GM18507 (cell line): ENCODE data around the gene TNXB.
"Not testable (repeated sequence)": the region's sequence is repeated elsewhere in the genome, so short reads cannot be mapped to it uniquely, and the experiment has no call there.

Source experiments
- DNase-seq: peaks from one replicate; pipeline ENCODE4 v3.0.0; 2011; ENCODE audit warnings: low read depth; ENCODE audit not compliant: insufficient read length; ENCODE audit errors: extremely low spot score
- FAIRE-seq: peaks from 2 replicates; lab custom pipeline; 2011; peaks lifted over from hg19 to GRCh38; lab: Jason Lieb, UNC

Gene TNXB

DNA sequence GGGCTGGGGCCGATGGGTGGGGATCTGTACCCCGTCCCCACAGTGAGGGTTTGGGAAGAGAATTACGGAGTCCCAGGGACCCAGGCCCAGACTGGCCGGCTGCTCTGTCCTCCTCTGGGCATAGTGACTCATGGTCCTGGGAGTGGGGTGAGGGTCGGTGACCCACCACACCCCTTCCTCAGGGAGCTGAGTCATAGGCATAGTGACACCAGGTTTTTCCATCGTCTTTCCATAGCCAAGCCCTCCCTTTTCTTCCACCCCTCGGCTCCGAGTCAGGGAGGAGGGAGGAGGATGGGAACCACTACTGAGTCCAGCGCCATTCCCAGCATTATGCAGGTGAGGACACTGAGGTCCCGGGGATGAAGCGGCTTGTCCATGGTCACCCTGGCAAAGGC lies 62.1 kb downstream of the TNXB start:
- DNase-seq (no peak), FAIRE-seq (no peak)

DNA sequence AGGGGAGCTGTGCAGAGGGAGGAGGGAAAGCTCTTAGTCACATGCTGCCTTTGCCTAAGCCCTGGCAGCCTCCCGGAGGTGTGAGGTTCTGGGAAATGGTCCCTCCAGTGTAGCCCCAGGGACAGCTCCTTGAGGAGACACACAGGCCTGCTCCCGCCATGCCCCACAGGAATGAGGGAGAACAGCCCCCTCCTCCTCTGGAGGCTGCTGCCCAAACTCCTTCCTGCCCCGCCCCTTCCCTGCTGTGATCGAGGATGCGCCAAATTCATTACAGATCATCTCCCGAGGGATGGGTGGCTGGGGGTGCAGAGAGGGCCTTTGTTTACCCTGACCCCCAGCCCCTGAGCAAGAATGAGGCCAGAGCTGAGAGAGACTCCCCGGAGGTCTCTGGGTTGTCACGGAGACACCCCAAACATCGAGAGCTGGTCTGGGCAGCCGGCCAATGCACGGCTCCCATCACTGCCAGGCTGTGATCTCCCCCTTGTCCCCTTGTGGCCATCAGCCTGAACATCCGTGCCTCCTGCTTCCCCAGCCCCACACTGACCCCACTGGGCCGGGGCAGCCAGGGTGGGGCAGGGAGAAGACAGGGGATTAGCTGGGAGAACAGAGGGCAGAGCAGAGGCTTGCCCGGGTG lies 62.6 kb downstream of the TNXB start:
- DNase-seq, result no peak
- no peak for FAIRE-seq

DNA sequence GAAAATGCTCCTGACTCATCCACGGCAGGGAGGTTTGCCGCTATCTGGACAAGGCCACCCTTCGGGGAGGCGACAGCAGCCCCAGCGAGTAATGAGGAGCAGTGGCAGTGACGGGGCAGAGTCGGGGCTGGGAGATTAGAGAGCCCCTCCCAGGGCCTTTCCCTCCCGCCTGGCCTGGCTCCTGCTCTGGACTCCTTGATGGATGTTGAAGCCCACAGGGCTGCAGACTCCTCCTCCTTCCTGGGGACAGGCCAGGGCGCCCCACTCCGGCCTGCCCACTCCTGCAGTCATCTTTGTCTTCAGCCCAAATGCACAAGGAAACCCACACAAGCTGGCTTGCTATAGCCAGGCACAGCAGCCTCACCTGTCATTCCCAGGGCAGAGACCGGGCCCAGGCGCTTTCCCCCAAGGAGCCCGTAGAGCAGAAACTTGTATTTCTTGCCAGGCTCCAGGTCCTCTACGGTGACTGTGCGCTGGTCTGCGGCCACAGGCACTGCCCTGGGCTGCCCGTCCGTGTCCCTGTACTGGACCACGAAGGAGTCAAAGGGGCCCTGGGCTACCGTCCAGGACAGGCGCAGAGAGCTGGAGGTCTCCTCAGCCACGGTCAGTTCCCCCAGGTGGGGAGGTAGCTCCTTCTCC lies 63.2 kb downstream of the TNXB start:
- no peak for DNase-seq
- FAIRE-seq, result no peak

DNA sequence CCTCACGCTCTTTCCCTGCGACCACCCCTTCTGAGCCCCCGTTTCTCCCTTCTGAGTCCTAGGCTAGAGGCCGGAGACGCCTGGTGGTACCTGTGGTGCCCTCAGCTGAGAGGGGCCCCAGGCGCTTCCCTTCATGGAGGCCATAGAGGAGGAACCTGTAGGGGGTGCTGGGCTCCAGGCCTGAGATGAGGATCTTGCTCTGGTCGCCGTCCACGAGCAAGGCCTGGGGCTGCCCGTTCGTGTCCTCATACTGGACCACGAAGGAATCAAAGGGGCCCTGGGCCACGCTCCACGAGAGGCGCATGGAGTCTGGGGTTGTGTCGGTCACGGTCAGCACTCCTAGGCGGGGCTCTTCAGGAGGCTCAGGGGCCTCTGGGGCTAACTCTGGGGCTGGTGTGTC lies 64.2 kb downstream of the TNXB start:
- not testable (repeated sequence) for FAIRE-seq, DNase-seq

DNA sequence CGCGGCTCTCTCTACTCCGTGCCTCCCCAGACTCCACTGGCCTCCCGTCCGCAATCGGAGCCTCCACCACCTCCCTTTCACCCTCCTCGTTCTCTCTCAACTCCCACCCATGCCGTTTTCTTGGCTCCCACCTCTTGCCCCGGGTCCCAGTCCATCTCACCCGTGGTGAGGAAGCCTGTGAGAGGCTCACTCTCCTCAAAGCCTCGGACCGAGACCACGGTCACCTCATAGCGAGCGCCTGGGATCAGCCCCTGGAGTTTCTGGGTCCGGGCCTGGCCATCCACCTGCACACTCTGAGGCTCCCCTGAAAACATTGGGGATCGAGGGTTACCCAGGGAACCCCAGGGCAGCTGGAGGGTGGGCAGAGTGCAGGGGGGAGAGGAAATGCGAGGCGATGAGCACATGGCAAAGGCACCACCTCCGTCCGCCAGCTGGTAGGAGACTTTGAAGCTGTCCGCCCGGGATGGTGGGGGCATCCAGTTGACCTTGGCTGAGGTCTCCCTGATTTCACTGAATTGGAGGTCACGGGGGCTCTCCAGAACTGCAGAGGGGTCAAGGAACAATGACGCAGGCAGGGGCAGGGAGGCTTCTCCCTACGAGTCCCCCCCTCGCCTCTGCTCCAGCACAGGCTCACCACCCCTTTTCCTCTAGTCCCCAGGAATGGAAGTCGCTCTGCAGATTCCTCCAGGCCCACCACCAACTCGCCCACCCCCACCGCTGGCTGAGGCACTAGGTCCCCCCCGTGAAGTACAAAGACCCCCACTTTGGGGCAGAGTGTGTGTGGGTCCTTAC lies 65.4 kb downstream of the TNXB start:
- not testable (repeated sequence) for FAIRE-seq

DNA sequence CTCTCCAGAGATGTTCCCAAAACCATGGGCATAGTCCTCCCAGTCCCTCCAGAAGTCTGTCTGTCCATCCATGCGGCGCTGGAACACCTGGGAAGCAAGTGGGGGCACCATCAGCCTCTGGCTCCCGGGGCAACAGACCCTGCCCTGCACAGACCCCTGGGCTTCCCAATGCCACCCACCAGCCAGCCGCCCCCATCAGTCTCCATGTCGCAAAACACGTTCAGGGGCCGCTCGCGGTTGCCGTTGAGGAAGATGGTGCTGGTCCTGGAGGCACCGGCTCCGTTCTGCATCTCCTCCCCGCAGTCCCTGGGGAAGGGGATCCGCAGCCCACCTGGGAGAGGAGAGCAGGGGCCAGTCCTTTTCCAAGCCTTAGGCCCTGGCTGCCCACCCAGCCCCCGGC lies 66.9 kb downstream of the TNXB start:
- not testable (repeated sequence) for DNase-seq, FAIRE-seq

More for the DNA sequence above, 65.4 kb downstream of the TNXB start:
- not testable (repeated sequence) for DNase-seq

DNA sequence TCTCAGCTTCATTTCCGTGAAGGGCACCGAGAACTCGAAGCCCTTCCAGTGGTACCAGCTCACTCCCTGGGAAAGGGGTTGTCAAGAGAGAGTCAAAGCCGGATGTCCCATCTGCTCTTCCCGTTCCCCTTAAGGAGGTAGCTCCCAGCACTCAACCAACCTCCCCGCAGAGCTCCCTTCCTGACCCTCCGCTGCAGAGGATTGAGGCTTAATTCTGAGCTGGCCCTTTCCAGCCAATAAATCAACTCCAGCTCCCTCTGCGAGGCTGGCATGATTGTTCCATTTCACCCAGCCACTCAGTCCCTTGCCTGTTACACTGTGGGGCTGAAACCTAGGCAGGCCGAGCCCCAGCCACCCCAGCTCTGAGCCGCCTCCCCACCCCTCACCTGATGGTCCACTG lies 67.8 kb downstream of the TNXB start:
- DNase-seq, FAIRE-seq: not testable (repeated sequence)

DNA sequence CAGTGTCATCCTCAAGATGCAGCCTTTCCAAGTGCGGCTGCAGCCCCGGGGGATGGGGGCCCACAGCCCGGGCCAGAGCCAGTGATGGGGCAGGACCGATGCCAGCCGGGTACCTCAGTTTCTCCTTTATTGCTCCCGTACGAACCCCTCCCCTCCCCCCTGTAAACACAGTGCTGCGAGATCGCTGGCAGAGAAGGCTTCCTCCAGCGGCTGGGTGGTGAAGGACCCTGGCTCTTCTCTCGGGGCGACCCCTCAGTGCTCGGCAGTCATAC lies 68.2 kb downstream of the TNXB start:
- DNase-seq, FAIRE-seq: not testable (repeated sequence)

DNA sequence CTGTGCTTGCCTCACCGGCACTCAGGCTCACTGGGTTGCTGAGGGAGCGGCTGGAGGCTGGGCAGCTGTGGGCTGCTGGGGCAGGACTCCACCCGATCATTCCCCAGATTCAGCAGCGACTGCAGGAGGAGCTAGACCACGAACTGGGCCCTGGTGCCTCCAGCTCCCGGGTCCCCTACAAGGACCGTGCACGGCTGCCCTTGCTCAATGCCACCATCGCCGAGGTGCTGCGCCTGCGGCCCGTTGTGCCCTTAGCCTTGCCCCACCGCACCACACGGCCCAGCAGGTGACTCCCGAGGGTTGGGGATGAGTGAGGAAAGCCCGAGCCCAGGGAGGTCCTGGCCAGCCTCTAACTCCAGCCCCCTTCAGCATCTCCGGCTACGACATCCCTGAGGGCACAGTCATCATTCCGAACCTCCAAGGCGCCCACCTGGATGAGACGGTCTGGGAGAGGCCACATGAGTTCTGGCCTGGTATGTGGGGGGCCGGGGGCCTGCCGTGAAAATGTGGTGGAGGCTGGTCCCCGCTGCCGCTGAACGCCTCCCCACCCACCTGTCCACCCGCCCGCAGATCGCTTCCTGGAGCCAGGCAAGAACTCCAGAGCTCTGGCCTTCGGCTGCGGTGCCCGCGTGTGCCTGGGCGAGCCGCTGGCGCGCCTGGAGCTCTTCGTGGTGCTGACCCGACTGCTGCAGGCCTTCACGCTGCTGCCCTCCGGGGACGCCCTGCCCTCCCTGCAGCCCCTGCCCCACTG lies 68.7 kb downstream of the TNXB start:
- DNase-seq, FAIRE-seq: not testable (repeated sequence)

DNA sequence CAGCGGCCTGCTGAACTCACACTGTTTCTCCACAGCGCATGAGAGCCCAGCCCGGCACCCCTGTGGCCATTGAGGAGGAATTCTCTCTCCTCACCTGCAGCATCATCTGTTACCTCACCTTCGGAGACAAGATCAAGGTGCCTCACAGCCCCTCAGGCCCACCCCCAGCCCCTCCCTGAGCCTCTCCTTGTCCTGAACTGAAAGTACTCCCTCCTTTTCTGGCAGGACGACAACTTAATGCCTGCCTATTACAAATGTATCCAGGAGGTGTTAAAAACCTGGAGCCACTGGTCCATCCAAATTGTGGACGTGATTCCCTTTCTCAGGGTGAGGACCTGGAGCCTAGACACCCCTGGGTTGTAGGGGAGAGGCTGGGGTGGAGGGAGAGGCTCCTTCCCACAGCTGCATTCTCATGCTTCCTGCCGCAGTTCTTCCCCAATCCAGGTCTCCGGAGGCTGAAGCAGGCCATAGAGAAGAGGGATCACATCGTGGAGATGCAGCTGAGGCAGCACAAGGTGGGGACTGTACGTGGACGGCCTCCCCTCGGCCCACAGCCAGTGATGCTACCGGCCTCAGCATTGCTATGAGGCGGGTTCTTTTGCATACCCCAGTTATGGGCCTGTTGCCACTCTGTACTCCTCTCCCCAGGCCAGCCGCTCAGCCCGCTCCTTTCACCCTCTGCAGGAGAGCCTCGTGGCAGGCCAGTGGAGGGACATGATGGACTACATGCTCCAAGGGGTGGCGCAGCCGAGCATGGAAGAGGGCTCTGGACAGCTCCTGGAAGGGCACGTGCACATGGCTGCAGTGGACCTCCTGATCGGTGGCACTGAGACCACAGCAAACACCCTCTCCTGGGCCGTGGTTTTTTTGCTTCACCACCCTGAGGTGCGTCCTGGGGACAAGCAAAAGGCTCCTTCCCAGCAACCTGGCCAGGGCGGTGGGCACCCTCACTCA lies 69.5 kb downstream of the TNXB start:
- not testable (repeated sequence) for DNase-seq, FAIRE-seq

DNA sequence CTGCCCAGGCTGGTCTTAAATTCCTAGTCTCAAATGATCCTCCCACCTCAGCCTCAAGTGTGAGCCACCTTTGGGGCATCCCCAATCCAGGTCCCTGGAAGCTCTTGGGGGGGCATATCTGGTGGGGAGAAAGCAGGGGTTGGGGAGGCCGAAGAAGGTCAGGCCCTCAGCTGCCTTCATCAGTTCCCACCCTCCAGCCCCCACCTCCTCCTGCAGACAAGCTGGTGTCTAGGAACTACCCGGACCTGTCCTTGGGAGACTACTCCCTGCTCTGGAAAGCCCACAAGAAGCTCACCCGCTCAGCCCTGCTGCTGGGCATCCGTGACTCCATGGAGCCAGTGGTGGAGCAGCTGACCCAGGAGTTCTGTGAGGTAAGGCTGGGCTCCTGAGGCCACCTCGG lies 70.3 kb downstream of the TNXB start:
- not testable (repeated sequence) for DNase-seq, FAIRE-seq

DNA sequence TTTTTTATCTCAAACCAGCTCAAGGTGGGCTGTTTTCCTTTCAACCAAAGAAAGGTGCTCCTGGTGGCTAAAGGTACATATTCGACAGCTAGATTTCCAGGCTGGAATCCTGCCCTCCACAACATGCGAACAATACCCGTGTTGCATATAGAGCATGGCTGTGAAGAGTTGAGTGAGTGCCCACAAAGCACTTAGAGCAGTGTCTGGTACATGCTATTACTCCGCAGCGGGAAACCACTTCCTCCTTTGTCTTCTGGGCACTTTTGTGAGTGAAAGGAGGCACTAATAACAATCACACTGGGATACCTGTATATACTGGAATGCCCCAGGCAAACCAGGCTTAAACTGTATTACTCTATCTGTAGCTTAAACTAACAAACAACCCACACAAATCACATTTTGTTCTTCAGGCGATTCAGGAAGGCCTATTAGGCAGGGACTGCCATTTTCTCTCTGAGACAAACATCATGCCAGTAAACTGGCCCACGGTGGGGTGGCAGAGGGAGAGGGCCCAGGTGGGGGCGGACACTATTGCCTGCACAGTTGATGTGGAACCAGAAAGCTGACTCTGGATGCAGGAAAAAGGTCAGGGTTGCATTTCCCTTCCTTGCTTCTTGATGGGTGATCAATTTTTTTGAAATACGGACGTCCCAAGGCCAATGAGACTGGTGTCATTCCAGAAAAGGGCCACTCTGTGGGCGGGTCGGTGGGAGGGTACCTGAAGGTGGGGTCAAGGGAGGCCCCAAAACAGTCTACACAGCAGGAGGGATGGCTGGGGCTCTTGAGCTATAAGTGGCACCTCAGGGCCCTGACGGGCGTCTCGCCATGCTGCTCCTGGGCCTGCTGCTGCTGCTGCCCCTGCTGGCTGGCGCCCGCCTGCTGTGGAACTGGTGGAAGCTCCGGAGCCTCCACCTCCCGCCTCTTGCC lies 71.3 kb downstream of the TNXB start, which contains the start of gene CYP21A2:
Gene CYP21A2, plus strand, starts transcription at position 818 of the 927 bp plus-strand sequence. Its CDS starts 8 bp downstream, at position 826.
- not testable (repeated sequence) for DNase-seq, FAIRE-seq

DNA sequence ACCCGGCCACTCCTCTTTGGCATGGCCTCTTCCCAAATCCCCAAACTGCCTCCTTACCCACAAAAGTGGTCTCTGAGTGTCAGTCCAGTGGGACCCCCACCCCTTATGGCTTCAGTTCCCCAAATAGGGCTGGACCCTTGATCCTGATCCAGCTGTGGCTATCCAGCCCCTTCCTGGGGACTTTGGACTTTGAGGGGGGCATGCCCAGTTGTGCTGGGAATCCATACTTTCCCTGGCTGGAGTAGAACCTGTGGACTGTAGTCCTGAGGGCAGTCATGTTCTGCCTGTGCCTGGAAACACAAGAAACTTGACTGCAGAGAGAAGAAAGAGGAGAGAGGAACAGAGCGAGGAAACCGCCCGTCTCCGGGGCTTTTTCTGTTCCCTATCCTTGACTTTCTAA lies 72.0 kb downstream of the TNXB start:
- FAIRE-seq, result not testable (repeated sequence)

DNA sequence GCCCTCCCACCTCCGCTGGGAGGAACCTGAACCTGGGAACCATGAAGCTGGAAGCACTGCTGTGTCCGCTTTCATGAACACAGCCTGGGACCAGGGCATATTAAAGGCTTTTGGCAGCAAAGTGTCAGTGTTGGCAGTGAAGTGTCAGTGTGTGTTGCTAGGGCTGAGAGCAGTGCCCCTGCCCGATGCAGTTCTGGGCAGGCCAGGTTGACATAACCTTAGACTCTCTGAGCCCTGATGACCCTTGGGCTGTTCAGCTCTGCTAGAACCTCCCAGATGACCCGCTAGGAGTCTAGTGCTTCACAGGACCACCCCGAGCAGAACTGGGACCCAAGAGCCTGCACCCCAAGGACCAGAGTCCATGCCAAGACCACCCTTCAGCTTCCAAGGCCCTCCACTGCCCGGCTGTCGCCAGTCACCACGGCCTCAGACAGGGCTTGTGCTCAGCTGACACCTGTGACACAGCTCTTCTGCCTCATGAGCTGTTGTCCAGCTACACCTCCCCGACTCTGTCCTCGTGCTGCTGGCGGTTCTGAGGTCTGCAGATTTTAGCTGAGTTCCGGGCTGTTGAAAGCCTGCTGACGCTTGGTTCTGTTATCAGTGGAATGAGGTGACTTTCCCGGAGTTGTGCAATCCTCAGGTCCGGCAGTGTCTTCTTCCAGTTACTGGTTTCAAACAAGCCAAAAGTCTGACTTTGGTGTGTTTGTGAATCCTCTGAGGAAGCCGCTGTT lies 73.7 kb downstream of the TNXB start:
- FAIRE-seq, DNase-seq: not testable (repeated sequence)

More for the DNA sequence above, 72.0 kb downstream of the TNXB start:
- not testable (repeated sequence) for DNase-seq

DNA sequence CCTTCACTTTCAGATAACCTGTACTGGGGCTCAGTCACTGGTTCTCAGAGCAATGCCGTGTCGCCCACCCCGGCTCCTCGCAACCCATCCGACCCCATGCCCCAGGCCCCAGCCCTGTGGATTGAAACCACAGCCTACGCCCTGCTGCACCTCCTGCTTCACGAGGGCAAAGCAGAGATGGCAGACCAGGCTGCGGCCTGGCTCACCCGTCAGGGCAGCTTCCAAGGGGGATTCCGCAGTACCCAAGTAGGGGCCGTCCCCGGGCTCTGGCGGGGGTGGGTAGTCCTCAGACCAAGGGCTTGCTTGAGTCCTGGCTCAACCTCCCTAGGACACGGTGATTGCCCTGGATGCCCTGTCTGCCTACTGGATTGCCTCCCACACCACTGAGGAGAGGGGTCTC lies 79.6 kb downstream of the TNXB start:
- FAIRE-seq, DNase-seq: not testable (repeated sequence)

DNA sequence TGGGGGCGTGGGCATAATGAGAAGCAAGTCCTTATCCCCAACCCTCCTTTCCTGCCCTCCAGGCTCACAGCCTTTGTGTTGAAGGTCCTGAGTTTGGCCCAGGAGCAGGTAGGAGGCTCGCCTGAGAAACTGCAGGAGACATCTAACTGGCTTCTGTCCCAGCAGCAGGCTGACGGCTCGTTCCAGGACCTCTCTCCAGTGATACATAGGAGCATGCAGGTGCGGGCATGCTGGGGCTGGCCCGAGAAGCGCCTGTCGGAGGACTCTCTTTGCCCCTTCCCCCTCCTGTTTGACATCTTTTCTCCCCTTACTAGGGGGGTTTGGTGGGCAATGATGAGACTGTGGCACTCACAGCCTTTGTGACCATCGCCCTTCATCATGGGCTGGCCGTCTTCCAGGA lies 80.5 kb downstream of the TNXB start:
- not testable (repeated sequence) for DNase-seq, FAIRE-seq

DNA sequence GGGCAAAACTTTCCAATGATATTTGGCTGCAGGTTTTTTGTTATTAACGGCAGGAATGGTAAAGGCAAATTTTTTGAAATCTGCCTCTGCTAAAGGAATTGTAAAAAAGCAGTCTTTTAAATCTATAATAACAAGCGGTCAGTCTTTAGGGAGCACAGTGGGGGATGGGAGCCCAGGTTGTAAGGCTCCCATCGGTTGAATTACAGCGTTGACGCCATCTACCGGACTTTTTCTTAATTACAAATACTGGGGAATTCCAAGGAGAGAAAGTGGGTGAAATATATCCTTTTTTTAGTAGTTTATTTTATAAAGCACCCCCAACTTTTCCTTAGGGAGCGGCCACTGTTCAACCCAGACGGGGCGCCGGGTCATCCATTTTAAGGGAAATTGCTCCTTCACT lies 87.0 kb downstream of the TNXB start:
- FAIRE-seq, DNase-seq: not testable (repeated sequence)
